Measurements from ENCODE around the gene FAM13C.

Gene FAM13C

GRCh38 chr10:59332581-59332980, 29.8 kb downstream of the FAM13C start:
- POLR2A ChIA-PET = no interaction called here
- Histone ChIP-seq H3K36me3 (ENCODE audit: control insufficient read depth in 2 of 2, insufficient read depth in 1 of 2, low read length in 2 of 2) (no peaks in the 10 kb centered on the region), H3K9me3 (ENCODE audit: control insufficient read depth, insufficient read depth, low read depth, low read length) (no peaks in the 10 kb centered on the region), H3K4me3 (ENCODE audit: low read depth, low read length) (no peak overlapping the region), H3K27ac (ENCODE audit: extremely low read depth, low read depth, low read length) (no peak overlapping the region), H3K4me1 (ENCODE audit: control insufficient read depth, insufficient read depth, low read length) (0 out of 2 replicates have a peak, but pooled peaks cover 2% of the 10 kb centered on the region)
- CTCF ChIA-PET = no interaction called here
- TF ChIP-seq ZNF610 (tag by site-specific recombination; IDR thresholded peaks at IDR 0.05; ENCODE audit: borderline replicate concordance) (no peak), ZNF571 (tag by site-specific recombination; IDR thresholded peaks at IDR 0.05) (no peak), GLI4 (tag by site-specific recombination; IDR thresholded peaks at IDR 0.05) (no peak), SCRT1 (tag by site-specific recombination; IDR thresholded peaks at IDR 0.05; ENCODE audit: borderline replicate concordance) (no peak), ZNF785 (tag by site-specific recombination; IDR thresholded peaks at IDR 0.05) (no peak), ZNF530 (tag by site-specific recombination; IDR thresholded peaks at IDR 0.05; ENCODE audit: low read depth) (no peak), PRDM6 (tag by site-specific recombination; IDR thresholded peaks at IDR 0.05) (no peak), ZNF302 (tag by site-specific recombination; IDR thresholded peaks at IDR 0.05; ENCODE audit: low read depth) (no peak), ZNF747 (tag by site-specific recombination; IDR thresholded peaks at IDR 0.05) (no peak), ZNF549 (tag by site-specific recombination; IDR thresholded peaks at IDR 0.05) (no peak), ZNF214 (tag by site-specific recombination; IDR thresholded peaks at IDR 0.05; ENCODE audit: borderline replicate concordance) (no peak), ZXDB (tag by site-specific recombination; IDR thresholded peaks at IDR 0.05) (no peak), KLF10 (tag by site-specific recombination; IDR thresholded peaks at IDR 0.05) (no peak), ZNF184 (tag by site-specific recombination; IDR thresholded peaks at IDR 0.05) (no peak)

GRCh38 chr10:59331661-59332060, 30.7 kb downstream of the FAM13C start:
- H3K9me3 ChIP-seq (ENCODE audit: control insufficient read depth, insufficient read depth, low read depth, low read length) = no peaks in the 10 kb centered on the region
- CTCF ChIA-PET = no interaction called here
- no peaks in the 10 kb centered on the region for H3K36me3 ChIP-seq (ENCODE audit: control insufficient read depth in 2 of 2, insufficient read depth in 1 of 2, low read length in 2 of 2)
- no peaks in the 10 kb centered on the region for H3K4me1 ChIP-seq (ENCODE audit: control insufficient read depth, insufficient read depth, low read length)
- no peak overlapping the region for H3K27ac ChIP-seq (ENCODE audit: extremely low read depth, low read depth, low read length)
- H3K4me3 ChIP-seq (ENCODE audit: low read depth, low read length) = no peak overlapping the region
- POLR2A ChIA-PET = no interaction called here
- TF ChIP-seq OVOL3 (tag by site-specific recombination; IDR thresholded peaks at IDR 0.05) (no peak), ZNF501 (tag by site-specific recombination; IDR thresholded peaks at IDR 0.05) (no peak), RBAK (tag by site-specific recombination; IDR thresholded peaks at IDR 0.05) (no peak), ZNF623 (tag by site-specific recombination; IDR thresholded peaks at IDR 0.05) (no peak), BCL11A (tag by site-specific recombination; IDR thresholded peaks at IDR 0.05; ENCODE audit: low read depth) (no peak), ZNF10 (tag by site-specific recombination; IDR thresholded peaks at IDR 0.05) (no peak), ZSCAN23 (tag by site-specific recombination; IDR thresholded peaks at IDR 0.05) (no peak), ZNF624 (tag by site-specific recombination; IDR thresholded peaks at IDR 0.05) (no peak), ZNF600 (tag by site-specific recombination; IDR thresholded peaks at IDR 0.05) (no peak), ZBTB10 (tag by site-specific recombination; IDR thresholded peaks at IDR 0.05) (no peak), ZNF449 (tag by site-specific recombination; IDR thresholded peaks at IDR 0.05) (no peak), ZBTB44 (tag by site-specific recombination; IDR thresholded peaks at IDR 0.05) (no peak), KLF16 (tag by site-specific recombination; IDR thresholded peaks at IDR 0.05) (no peak), ZNF140 (tag by site-specific recombination; IDR thresholded peaks at IDR 0.05) (no peak)

Measured in HEK293 (cell line).